Measurements from ENCODE around the gene CLIC4. TPM values are rescaled to one million over a fixed set of nuclear protein-coding genes. Genes with fewer than 3 reads are reported as not detected.

The CLIC4 gene
- total RNA-seq (2021; fragmentation: NEBNext Ultra II Directional; extraction: Animal tissue kit (Norgen Biotek cat#: 25700)) (281 and 293 TPM in 2 replicates), polyA plus RNA-seq (2011; rRNA removed) (75.1 and 77.5 TPM in 2 replicates), polyA minus RNA-seq (2011; rRNA and poly(A)+ RNA removed) (54.2 and 97.8 TPM in 2 replicates)
- polyA plus RNA-seq (2011; cell fraction: cytosol; rRNA removed) = 106 TPM
- polyA plus RNA-seq (2011; cell fraction: nucleus; rRNA removed) = 36.4 TPM
- polyA plus RNA-seq (2012, experiment 1 of 2) = 90.8 to 156 TPM (median 113 TPM) in 4 replicates
- polyA plus RNA-seq (2012, experiment 2 of 2) = 23.0 TPM
- polyA plus RNA-seq (2013, experiment 1 of 2) = 121 TPM
- 134 TPM for polyA plus RNA-seq (2013, experiment 2 of 2)
- 103 TPM for polyA minus RNA-seq (2011; cell fraction: cytosol; rRNA and poly(A)+ RNA removed)
- 90.3 TPM for polyA minus RNA-seq (2011; cell fraction: nucleus; rRNA and poly(A)+ RNA removed)
- long read RNA-seq, experiment 1, full-length matches to known transcripts = 147 of 398 reads
- long read RNA-seq, experiment 1, partial matches to known transcripts = 246 of 398 reads
- long read RNA-seq, experiment 1, other reads (novel, unspliced or antisense) = 5 of 398 reads
- long read RNA-seq, experiment 2, full-length matches to known transcripts = 53 of 129 reads
- long read RNA-seq, experiment 2, partial matches to known transcripts = 0 of 129 reads
- long read RNA-seq, experiment 2, other reads (novel, unspliced or antisense) = 76 of 129 reads

DNA sequence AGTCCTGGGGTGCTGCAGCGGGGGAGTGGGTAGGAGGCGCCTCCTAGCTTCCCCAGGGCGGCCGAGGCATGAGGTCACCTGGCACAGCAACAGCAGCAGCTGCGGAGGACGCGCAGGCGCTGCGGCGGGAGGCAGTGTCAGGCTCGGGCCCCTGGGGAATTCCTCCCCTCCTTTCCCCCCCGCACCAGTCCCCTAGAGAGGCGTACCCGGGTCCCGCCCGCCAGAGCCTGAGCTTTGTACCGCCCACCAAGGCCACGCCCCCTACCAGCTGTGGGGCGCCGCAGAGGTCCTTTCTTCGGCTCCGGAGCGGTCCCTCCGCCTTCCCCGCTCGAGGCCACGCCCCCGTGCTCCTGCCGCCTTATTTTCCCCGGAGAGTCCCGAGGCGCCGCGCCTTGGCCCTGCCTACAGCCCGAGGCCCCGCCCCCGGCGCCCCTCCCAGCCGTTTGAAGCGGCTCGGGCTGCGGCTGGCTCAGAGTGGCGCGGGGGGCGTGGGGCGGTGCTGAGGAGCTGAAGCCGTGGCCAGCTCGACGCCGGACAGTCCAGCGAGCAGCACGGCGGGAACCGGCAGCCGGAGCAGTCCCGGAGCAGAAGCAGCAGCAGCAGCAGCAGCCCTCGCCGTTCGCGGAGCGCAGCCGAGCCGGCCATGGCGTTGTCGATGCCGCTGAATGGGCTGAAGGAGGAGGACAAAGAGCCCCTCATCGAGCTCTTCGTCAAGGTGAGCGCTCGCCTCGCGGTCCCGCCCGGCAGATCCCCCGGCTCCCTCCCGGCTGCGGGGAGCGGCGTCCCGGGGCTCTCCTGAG lies at the start of gene CLIC4:
Gene CLIC4, plus strand, starts transcription at position 537 of the 800 bp plus-strand sequence. Its CDS starts 107 bp downstream, at position 644.
- Histone ChIP-seq H3K23me2 (ENCODE audit: low read depth, low read length) (no peaks in the 10 kb centered on the region; the same call in 1 of the 2 replicates), H3K4me2 (ENCODE audit: insufficient read depth in 1 of 2, low read depth in 2 of 2, low read length in 2 of 2) (peak within 1 kb of the TSS; percentile 75 to 77), H3K9ac (replicated peaks in 1 of 4; ENCODE audit: extremely low read depth in 1 of 4, low read depth in 3 of 4, low read length in 3 of 4) (peak within 1 kb of the TSS; percentile 90 to 96 (median 94)), H3K79me1 (ENCODE audit: low read depth, low read length) (no peaks in the 10 kb centered on the region; the same call in none of the 2 replicates), H3K36me3 (ENCODE audit: control insufficient read depth in 2 of 4, insufficient read depth in 4 of 4, low read length in 3 of 4) (peaks cover 0 to 3% (median 0%) of the 10 kb centered on the region in 4 experiments; a peak in 2 of 8 replicates), H2BK12ac (ENCODE audit: low read depth, low read length) (peak within 1 kb of the TSS; percentile 14; the same call in 1 of the 2 replicates), H3K56ac (replicated peaks; ENCODE audit: insufficient read length, low read depth, low read length) (no peak within 1 kb of the TSS), H2BK5ac (ENCODE audit: low read depth, low read length) (peak within 1 kb of the TSS; percentile 80), H4K8ac (ENCODE audit: extremely low read depth, insufficient read depth, low read length) (peak within 1 kb of the TSS; percentile 94; the same call in 1 of the 2 replicates), H4K5ac (ENCODE audit: insufficient read length, low read depth, low read length) (peak within 1 kb of the TSS; percentile 55), H3K4me3 (ENCODE audit: extremely low read depth in 1 of 4, insufficient read depth in 2 of 4, low read depth in 3 of 4, low read length in 4 of 4) (peak within 1 kb of the TSS; percentile 93 to 97 (median 95)), H2AK5ac (ENCODE audit: low read depth, low read length) (no peak within 1 kb of the TSS; the same call in 1 of the 2 replicates), H3K27me3 (replicated peaks in 1 of 4; ENCODE audit: control insufficient read depth in 3 of 4, extremely low read depth in 1 of 4, insufficient read depth in 3 of 4, low read length in 3 of 4) (no peaks in the 10 kb centered on the region), H3K9me3 (ENCODE audit: insufficient read depth in 2 of 2, low read depth in 1 of 2, low read length in 1 of 2) (no peaks in the 10 kb centered on the region), H3K27ac (ENCODE audit: low read depth, low read length) (peak within 1 kb of the TSS; percentile 73), H2AFZ (ENCODE audit: low read length) (no peak within 1 kb of the TSS), H2BK20ac (ENCODE audit: low read length) (no peak within 1 kb of the TSS), H2BK15ac (ENCODE audit: low read length) (no peak within 1 kb of the TSS), H3K14ac (ENCODE audit: insufficient read length) (no peak within 1 kb of the TSS), H3K79me2 (ENCODE audit: control insufficient read depth in 1 of 2, insufficient read depth in 2 of 2, low read length in 2 of 2) (peaks cover 30 to 48% of the 10 kb centered on the region in 2 experiments), H4K91ac (replicated peaks; ENCODE audit: insufficient read length, low read length) (peak within 1 kb of the TSS; percentile 44), H3K23ac (ENCODE audit: insufficient read length) (no peak within 1 kb of the TSS), H3K4ac (replicated peaks; ENCODE audit: insufficient read length, low read depth, low read length) (peak within 1 kb of the TSS; percentile 75), H4K20me1 (replicated peaks in 1 of 2; ENCODE audit: control insufficient read depth in 1 of 2, insufficient read depth in 2 of 2, low read length in 2 of 2) (peaks cover 6 to 15% of the 10 kb centered on the region in 2 experiments), H2BK120ac (replicated peaks; ENCODE audit: low read depth, low read length) (no peak within 1 kb of the TSS), H3K18ac (ENCODE audit: extremely low read depth, low read length) (peak within 1 kb of the TSS; percentile 85), H3K4me1 (replicated peaks in 1 of 4; ENCODE audit: control insufficient read depth in 3 of 4, insufficient read depth in 4 of 4, low read length in 3 of 4) (peaks cover 14 to 31% (median 18%) of the 10 kb centered on the region in 4 experiments; a peak in 6 of 7 replicates)
- no peak for FAIRE-seq
- ChIA-PET POLR2A (ENCODE audit: partially characterized antibody) (interaction anchor here (0.7 to 4.7 kb wide), 24 partner anchors 9 to 103 kb away, joined by 3 to 37 read pairs (median 6); no protein-coding TSS in a partner anchor), CTCF (ENCODE audit: partially characterized antibody) (interaction anchor here (0.6 to 2.4 kb wide), 11 partner anchors 12 to 181 kb away, joined by 3 to 13 read pairs (median 3); no protein-coding TSS in a partner anchor)
- DNase-seq (ENCODE audit: low read depth in 1 of 2, low spot score in 2 of 2) = peak; percentile 97 to 100
- WGBS, 2 experiments (ENCODE audit: extremely low coverage in 1 of 2, insufficient coverage in 1 of 2, insufficient read length in 1 of 2, insufficient replicate concordance in 2 of 2, low coverage in 1 of 2, low lambda C conversion rate in 2 of 2, missing lambda C conversion rate in 1 of 2) = 2% methylated on average over 61 of the region's 80 CpGs; no CpG with 5 or more reads in 1 of the 2 experiments
- TF ChIP-seq TBP (IDR thresholded peaks at IDR 0.05; ENCODE audit: low read depth, low read length) = peak; percentile 83
- TF ChIP-seq SRF (IDR thresholded peaks at IDR 0.05; ENCODE audit: low read depth, low read length) = no peak
- TF ChIP-seq ASH2L (IDR thresholded peaks at IDR 0.05; ENCODE audit: low read length) = peak; percentile 78
- TF ChIP-seq, protein P1, sequence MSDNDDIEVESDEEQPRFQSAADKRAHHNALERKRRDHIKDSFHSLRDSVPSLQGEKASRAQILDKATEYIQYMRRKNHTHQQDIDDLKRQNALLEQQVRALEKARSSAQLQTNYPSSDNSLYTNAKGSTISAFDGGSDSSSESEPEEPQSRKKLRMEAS (IDR thresholded peaks at IDR 0.05) = peak; percentile 66
- TF ChIP-seq FOSL1 (IDR thresholded peaks at IDR 0.05; ENCODE audit: insufficient read depth, low read depth, low read length) = no peak
- peak; percentile 92 for TF ChIP-seq TAF1 (IDR thresholded peaks at IDR 0.05; ENCODE audit: low read depth, low read length)
- TF ChIP-seq SP2 (IDR thresholded peaks at IDR 0.05; ENCODE audit: low read length) = no peak
- peak in 1 of 2 experiments; percentile 67; a peak in 1 of 4 replicates for TF ChIP-seq HDAC2 (IDR thresholded peaks at IDR 0.05; ENCODE audit: borderline replicate concordance in 1 of 2, low read depth in 2 of 2, low read length in 2 of 2)
